ENCODE results near the gene MDP1. TPM values are rescaled to one million over a fixed set of nuclear protein-coding genes. Genes with fewer than 3 reads are reported as not detected.

MDP1 gene
- total and polyA plus RNA-seq, 2 donors (not counting 1 experiment from before 2014, with no cell fraction given) = 14.4 to 22.1 TPM

DNA sequence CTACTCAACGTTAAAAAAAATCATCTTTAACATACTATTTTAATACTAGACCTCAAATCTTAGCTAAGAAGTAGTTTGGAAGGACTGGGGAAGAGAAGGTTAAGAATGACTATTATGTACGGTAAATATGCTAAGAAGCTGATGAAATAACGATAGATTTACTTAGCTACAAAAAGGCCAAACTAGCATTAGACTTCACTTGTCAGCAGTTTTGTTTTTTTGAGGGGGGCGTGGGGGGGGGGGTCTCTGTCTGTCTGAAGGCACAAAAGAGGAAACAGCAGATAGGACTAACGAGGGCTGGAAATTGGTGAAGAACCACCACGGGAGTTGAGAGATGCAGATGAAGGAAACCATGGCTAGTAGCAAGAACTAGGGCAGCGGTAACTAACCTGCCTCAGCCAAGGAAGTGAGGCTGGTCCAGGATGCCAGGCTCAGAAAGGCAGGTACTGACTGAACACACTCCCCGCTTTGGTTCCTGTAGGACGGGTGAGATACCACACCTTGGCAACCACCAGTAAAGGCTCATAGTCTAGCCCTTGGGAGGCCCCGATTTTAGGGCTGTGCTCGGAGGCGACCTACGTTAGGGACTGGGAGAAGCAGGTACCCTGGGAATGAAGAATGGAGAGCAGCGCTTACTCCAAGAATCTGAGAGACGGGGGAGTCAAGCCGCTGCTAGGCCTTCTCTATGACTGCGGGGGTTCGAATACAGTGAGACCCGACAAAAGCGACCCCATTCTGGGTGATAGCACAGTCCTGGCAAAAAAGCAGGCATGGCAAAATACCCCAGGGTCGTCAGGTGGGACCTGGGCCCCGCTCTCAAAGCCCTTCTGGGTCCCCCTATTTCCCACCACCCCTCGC lies 15.6 kb upstream of the MDP1 start:
- TF ChIP-seq EZH2 (IDR thresholded peaks at IDR 0.05; ENCODE audit: low read length, missing control alignments) (no peak), CTCF (conservative IDR thresholded peaks at IDR 0.05 in 1 of 2, IDR thresholded peaks at IDR 0.05 in 1 of 2; ENCODE audit: low read depth in 1 of 2, low read length in 2 of 2) (no peak)
- H3K79me2 ChIP-seq (ENCODE audit: control insufficient read depth, insufficient read depth, low read length) = peaks cover 70% of the 10 kb centered on the region
- H3K4me3 ChIP-seq (replicated peaks in 1 of 4; ENCODE audit: control extremely low read depth in 1 of 4, insufficient read depth in 1 of 4, low read depth in 3 of 4, low read length in 4 of 4) = peak overlapping the region; percentile 66 to 82 (median 73)
- no peaks in the 10 kb centered on the region for H3K27me3 ChIP-seq (ENCODE audit: control insufficient read depth, insufficient read depth, low read length)
- peak overlapping the region; percentile 57 for H3K4me2 ChIP-seq (ENCODE audit: extremely low read depth, insufficient read depth, low read length)
- no peaks in the 10 kb centered on the region for H4K20me1 ChIP-seq (ENCODE audit: control insufficient read depth, extremely low read depth, insufficient read depth, low read length)
- no peaks in the 10 kb centered on the region for H3K9me3 ChIP-seq (ENCODE audit: control insufficient read depth, insufficient read depth, low read depth, low read length)
- peaks cover 6% of the 10 kb centered on the region for H3K36me3 ChIP-seq (ENCODE audit: control insufficient read depth, insufficient read depth, low read length)
- peaks cover 15% of the 10 kb centered on the region for H3K4me1 ChIP-seq (ENCODE audit: control insufficient read depth, extremely low read depth, insufficient read depth, low read length)
- no peak for DNase-seq (ENCODE audit: low read depth in 2 of 2)
- peak overlapping the region; percentile 89 for H3K27ac ChIP-seq (ENCODE audit: insufficient read depth, low read length)
- H2AFZ ChIP-seq (ENCODE audit: low read length) = peak overlapping the region; percentile 89
- peak overlapping the region; percentile 76 for H3K9ac ChIP-seq (ENCODE audit: insufficient read depth, low read length)

GRCh38 chr14:24228902-24229301 lies 13.0 kb upstream of the MDP1 start:
- Histone ChIP-seq H4K20me1 (ENCODE audit: control insufficient read depth, extremely low read depth, insufficient read depth, low read length) (no peaks in the 10 kb centered on the region), H3K27me3 (ENCODE audit: control insufficient read depth, insufficient read depth, low read length) (no peaks in the 10 kb centered on the region), H3K36me3 (ENCODE audit: control insufficient read depth, insufficient read depth, low read length) (peaks cover 3% of the 10 kb centered on the region), H3K9me3 (ENCODE audit: control insufficient read depth, insufficient read depth, low read depth, low read length) (no peaks in the 10 kb centered on the region), H3K4me3 (replicated peaks in 1 of 4; ENCODE audit: control extremely low read depth in 1 of 4, insufficient read depth in 1 of 4, low read depth in 3 of 4, low read length in 4 of 4) (no peak overlapping the region), H3K4me1 (ENCODE audit: control insufficient read depth, extremely low read depth, insufficient read depth, low read length) (peaks cover 14% of the 10 kb centered on the region), H3K79me2 (ENCODE audit: control insufficient read depth, insufficient read depth, low read length) (peaks cover 69% of the 10 kb centered on the region), H3K9ac (ENCODE audit: insufficient read depth, low read length) (no peak overlapping the region), H3K4me2 (ENCODE audit: extremely low read depth, insufficient read depth, low read length) (no peak overlapping the region), H2AFZ (ENCODE audit: low read length) (no peak overlapping the region), H3K27ac (ENCODE audit: insufficient read depth, low read length) (no peak overlapping the region)
- TF ChIP-seq EZH2 (IDR thresholded peaks at IDR 0.05; ENCODE audit: low read length, missing control alignments) (no peak), CTCF (conservative IDR thresholded peaks at IDR 0.05 in 1 of 2, IDR thresholded peaks at IDR 0.05 in 1 of 2; ENCODE audit: low read depth in 1 of 2, low read length in 2 of 2) (no peak)
- DNase-seq (ENCODE audit: low read depth in 2 of 2) = no peak

- peaks cover 8% of the 10 kb centered on the region for H3K4me1 ChIP-seq (ENCODE audit: control insufficient read depth, extremely low read depth, insufficient read depth, low read length)
- peaks cover 64% of the 10 kb centered on the region for H3K79me2 ChIP-seq (ENCODE audit: control insufficient read depth, insufficient read depth, low read length)
- no peaks in the 10 kb centered on the region for H3K27me3 ChIP-seq (ENCODE audit: control insufficient read depth, insufficient read depth, low read length)
- no peak for DNase-seq (ENCODE audit: low read depth in 2 of 2)
- no peaks in the 10 kb centered on the region for H4K20me1 ChIP-seq (ENCODE audit: control insufficient read depth, extremely low read depth, insufficient read depth, low read length)
- H3K4me3 ChIP-seq (replicated peaks in 1 of 4; ENCODE audit: control extremely low read depth in 1 of 4, insufficient read depth in 1 of 4, low read depth in 3 of 4, low read length in 4 of 4) = no peak overlapping the region
- H3K9ac ChIP-seq (ENCODE audit: insufficient read depth, low read length) = no peak overlapping the region
- no peaks in the 10 kb centered on the region for H3K9me3 ChIP-seq (ENCODE audit: control insufficient read depth, insufficient read depth, low read depth, low read length)
- H3K36me3 ChIP-seq (ENCODE audit: control insufficient read depth, insufficient read depth, low read length) = peaks cover 3% of the 10 kb centered on the region
- no peak for TF ChIP-seq CTCF (conservative IDR thresholded peaks at IDR 0.05 in 1 of 2, IDR thresholded peaks at IDR 0.05 in 1 of 2; ENCODE audit: low read depth in 1 of 2, low read length in 2 of 2)
- H3K27ac ChIP-seq (ENCODE audit: insufficient read depth, low read length) = no peak overlapping the region
- H3K4me2 ChIP-seq (ENCODE audit: extremely low read depth, insufficient read depth, low read length) = no peak overlapping the region
- no peak overlapping the region for H2AFZ ChIP-seq (ENCODE audit: low read length)
These were observed 10.6 kb upstream of the MDP1 start for GRCh38 chr14:24226473-24226872.

All from fibroblast of lung (primary cell).